Measurements from ENCODE around the gene MYO1H.

The MYO1H gene

DNA sequence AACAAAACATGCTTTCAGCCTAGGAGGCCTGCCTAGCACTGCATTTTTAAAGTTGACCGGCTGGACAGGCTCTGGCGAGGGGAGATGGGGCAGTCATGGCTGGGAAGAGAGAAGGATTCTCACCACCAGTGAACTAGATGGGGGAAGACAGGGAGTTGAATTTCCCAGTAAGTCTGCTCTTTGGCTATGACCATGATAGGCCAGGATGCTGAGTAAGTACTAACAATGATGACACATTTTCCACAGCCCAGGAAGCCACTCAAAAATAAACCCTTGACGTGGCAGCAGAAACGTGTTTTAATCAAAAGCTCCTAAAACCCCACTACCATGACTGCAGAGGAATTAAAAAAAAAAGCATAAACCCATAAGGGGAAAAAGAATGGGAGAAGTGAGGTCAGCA, 110.4 kb downstream of the MYO1H start:
- Histone ChIP-seq H3K9me3 (ENCODE audit: insufficient read depth, low read depth, low read length) (no peaks in the 10 kb centered on the region), H4K12ac (ENCODE audit: low read depth, low read length) (no peak overlapping the region)

DNA sequence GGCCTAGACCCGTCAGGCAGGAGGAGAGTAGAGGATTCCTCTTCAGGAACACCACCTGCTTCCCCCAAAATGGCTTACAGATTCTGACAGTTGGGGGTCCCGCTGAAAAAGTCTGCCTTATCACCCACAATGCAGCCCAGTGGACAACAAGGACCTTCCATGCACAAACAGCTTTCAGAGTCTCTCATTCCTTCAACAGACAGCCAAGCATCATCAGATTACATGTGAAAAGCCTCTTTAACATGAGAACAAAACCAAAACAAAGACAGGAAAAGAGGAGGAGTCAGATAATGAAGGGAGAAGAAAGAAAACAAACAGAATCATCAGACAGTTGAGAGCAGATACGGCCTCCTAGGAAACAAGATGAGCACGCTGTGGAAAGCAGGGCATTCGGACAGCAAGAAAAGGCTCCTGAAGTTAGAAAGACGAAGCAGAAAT, 111.1 kb downstream of the MYO1H start:
- peak overlapping the region; percentile 73 for H2BK12ac ChIP-seq (ENCODE audit: low read length)
- H3K23ac ChIP-seq (ENCODE audit: low read length) = no peak overlapping the region
- H3K9me3 ChIP-seq (ENCODE audit: insufficient read depth, low read depth, low read length) = no peaks in the 10 kb centered on the region
- H3K4me3 ChIP-seq (ENCODE audit: low read depth, low read length) = no peak overlapping the region
- H3K9ac ChIP-seq (ENCODE audit: low read length) = no peak overlapping the region
- H3K4ac ChIP-seq (ENCODE audit: low read depth, low read length) = peak overlapping the region; percentile 85
- no peak overlapping the region for H3K4me2 ChIP-seq (ENCODE audit: low read length)
- H3K36me3 ChIP-seq (ENCODE audit: control insufficient read depth in 1 of 2, insufficient read depth in 2 of 2, low read length in 2 of 2) = peaks cover 37 to 50% of the 10 kb centered on the region in 2 experiments
- H3K18ac ChIP-seq (ENCODE audit: low read length) = peak overlapping the region; percentile 74
- H3K4me1 ChIP-seq (ENCODE audit: control insufficient read depth in 1 of 2, insufficient read depth in 2 of 2, low read length in 2 of 2) = peaks cover 48 to 56% of the 10 kb centered on the region in 2 experiments
- no peak overlapping the region for H2AFZ ChIP-seq (ENCODE audit: insufficient read depth, low read length, poor library complexity)
- DNase-seq = no peak
- peaks cover 22% of the 10 kb centered on the region for H3K79me2 ChIP-seq (ENCODE audit: control insufficient read depth, insufficient read depth, low read length, poor library complexity)
- H2BK120ac ChIP-seq (ENCODE audit: insufficient read depth, low read length, poor library complexity) = peak overlapping the region; percentile 29
- peaks cover 44% of the 10 kb centered on the region for H3K79me1 ChIP-seq (ENCODE audit: low read length)
- H3K27me3 ChIP-seq (ENCODE audit: insufficient read depth, low read length) = no peaks in the 10 kb centered on the region
- peak overlapping the region; percentile 58 for H2BK5ac ChIP-seq (ENCODE audit: low read depth, low read length, poor library complexity)
- peak overlapping the region; percentile 30 for H4K8ac ChIP-seq (ENCODE audit: low read depth, low read length)
- peak overlapping the region; percentile 79 for H4K91ac ChIP-seq (ENCODE audit: low read depth, low read length)
- H3K14ac ChIP-seq (ENCODE audit: low read length) = peak overlapping the region; percentile 49
- peak overlapping the region; percentile 31 for H3K27ac ChIP-seq (ENCODE audit: low read depth, low read length)
- WGBS (ENCODE audit: extremely low coverage, insufficient coverage, insufficient read length) = no CpG with 5 or more reads among the region's 6 CpGs
- no peak overlapping the region for H4K12ac ChIP-seq (ENCODE audit: low read depth, low read length)
- H2AK5ac ChIP-seq (ENCODE audit: low read length) = peak overlapping the region; percentile 64

More for the DNA sequence above, 110.4 kb downstream of the MYO1H start:
- Histone ChIP-seq H3K23ac (ENCODE audit: low read length) (no peak overlapping the region), H3K79me1 (ENCODE audit: low read length) (peaks cover 38% of the 10 kb centered on the region), H2BK12ac (ENCODE audit: low read length) (no peak overlapping the region), H3K36me3 (ENCODE audit: control insufficient read depth in 1 of 2, insufficient read depth in 2 of 2, low read length in 2 of 2) (peaks cover 43 to 57% of the 10 kb centered on the region in 2 experiments), H2BK120ac (ENCODE audit: insufficient read depth, low read length, poor library complexity) (no peak overlapping the region), H3K27me3 (ENCODE audit: insufficient read depth, low read length) (no peaks in the 10 kb centered on the region), H3K27ac (ENCODE audit: low read depth, low read length) (no peak overlapping the region), H4K8ac (ENCODE audit: low read depth, low read length) (no peak overlapping the region), H3K4ac (ENCODE audit: low read depth, low read length) (peak overlapping the region; percentile 24), H3K4me3 (ENCODE audit: low read depth, low read length) (no peak overlapping the region), H2BK5ac (ENCODE audit: low read depth, low read length, poor library complexity) (peak overlapping the region; percentile 29), H3K79me2 (ENCODE audit: control insufficient read depth, insufficient read depth, low read length, poor library complexity) (peaks cover 17% of the 10 kb centered on the region), H3K4me1 (ENCODE audit: control insufficient read depth in 1 of 2, insufficient read depth in 2 of 2, low read length in 2 of 2) (peaks cover 43 to 50% of the 10 kb centered on the region in 2 experiments), H3K18ac (ENCODE audit: low read length) (no peak overlapping the region), H4K91ac (ENCODE audit: low read depth, low read length) (no peak overlapping the region), H3K9ac (ENCODE audit: low read length) (no peak overlapping the region), H2AK5ac (ENCODE audit: low read length) (no peak overlapping the region), H3K4me2 (ENCODE audit: low read length) (no peak overlapping the region), H3K14ac (ENCODE audit: low read length) (no peak overlapping the region), H2AFZ (ENCODE audit: insufficient read depth, low read length, poor library complexity) (no peak overlapping the region)
- DNase-seq = no peak
- no CpG with 5 or more reads among the region's 4 CpGs for WGBS (ENCODE audit: extremely low coverage, insufficient coverage, insufficient read length)

DNA sequence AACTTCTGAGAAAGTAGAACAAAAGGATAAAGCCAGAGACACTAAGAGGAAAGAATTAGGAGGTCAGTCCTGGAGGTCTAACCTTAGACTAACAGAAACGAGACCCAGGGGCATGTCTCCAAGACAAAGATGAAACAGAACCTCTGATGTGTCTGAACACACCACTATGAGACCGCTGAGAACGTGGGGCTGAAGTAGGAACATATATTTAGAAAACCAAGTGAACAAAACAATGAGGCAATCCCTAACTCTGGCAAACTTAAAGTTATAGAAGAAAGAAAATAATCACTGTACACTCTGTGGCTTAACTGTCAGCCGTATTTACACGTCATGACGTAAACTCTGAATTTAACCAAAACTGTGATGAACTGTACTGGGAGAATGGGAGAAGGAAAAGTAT, 111.5 kb downstream of the MYO1H start:
- H4K8ac ChIP-seq (ENCODE audit: low read depth, low read length) = no peak overlapping the region
- H3K79me1 ChIP-seq (ENCODE audit: low read length) = peaks cover 48% of the 10 kb centered on the region
- no peak overlapping the region for H3K18ac ChIP-seq (ENCODE audit: low read length)
- H3K4ac ChIP-seq (ENCODE audit: low read depth, low read length) = no peak overlapping the region
- H3K4me3 ChIP-seq (ENCODE audit: low read depth, low read length) = no peak overlapping the region
- no peak overlapping the region for H4K12ac ChIP-seq (ENCODE audit: low read depth, low read length)
- H3K27ac ChIP-seq (ENCODE audit: low read depth, low read length) = peak overlapping the region; percentile 31
- WGBS (ENCODE audit: extremely low coverage, insufficient coverage, insufficient read length) = no CpG with 5 or more reads among the region's 6 CpGs
- no peak overlapping the region for H3K14ac ChIP-seq (ENCODE audit: low read length)
- H3K9me3 ChIP-seq (ENCODE audit: insufficient read depth, low read depth, low read length) = no peaks in the 10 kb centered on the region
- peaks cover 36 to 46% of the 10 kb centered on the region in 2 experiments for H3K36me3 ChIP-seq (ENCODE audit: control insufficient read depth in 1 of 2, insufficient read depth in 2 of 2, low read length in 2 of 2)
- no peak overlapping the region for H2AFZ ChIP-seq (ENCODE audit: insufficient read depth, low read length, poor library complexity)
- no peak overlapping the region for H3K9ac ChIP-seq (ENCODE audit: low read length)
- H2BK120ac ChIP-seq (ENCODE audit: insufficient read depth, low read length, poor library complexity) = no peak overlapping the region
- no peak overlapping the region for H2BK12ac ChIP-seq (ENCODE audit: low read length)
- no peak overlapping the region for H4K91ac ChIP-seq (ENCODE audit: low read depth, low read length)
- H3K23ac ChIP-seq (ENCODE audit: low read length) = no peak overlapping the region
- no peak for DNase-seq
- no peak overlapping the region for H2BK5ac ChIP-seq (ENCODE audit: low read depth, low read length, poor library complexity)
- H3K4me2 ChIP-seq (ENCODE audit: low read length) = no peak overlapping the region
- H3K4me1 ChIP-seq (ENCODE audit: control insufficient read depth in 1 of 2, insufficient read depth in 2 of 2, low read length in 2 of 2) = peaks cover 53 to 60% of the 10 kb centered on the region in 2 experiments
- H3K27me3 ChIP-seq (ENCODE audit: insufficient read depth, low read length) = no peaks in the 10 kb centered on the region
- H3K79me2 ChIP-seq (ENCODE audit: control insufficient read depth, insufficient read depth, low read length, poor library complexity) = peaks cover 23% of the 10 kb centered on the region
- no peak overlapping the region for H2AK5ac ChIP-seq (ENCODE audit: low read length)

DNA sequence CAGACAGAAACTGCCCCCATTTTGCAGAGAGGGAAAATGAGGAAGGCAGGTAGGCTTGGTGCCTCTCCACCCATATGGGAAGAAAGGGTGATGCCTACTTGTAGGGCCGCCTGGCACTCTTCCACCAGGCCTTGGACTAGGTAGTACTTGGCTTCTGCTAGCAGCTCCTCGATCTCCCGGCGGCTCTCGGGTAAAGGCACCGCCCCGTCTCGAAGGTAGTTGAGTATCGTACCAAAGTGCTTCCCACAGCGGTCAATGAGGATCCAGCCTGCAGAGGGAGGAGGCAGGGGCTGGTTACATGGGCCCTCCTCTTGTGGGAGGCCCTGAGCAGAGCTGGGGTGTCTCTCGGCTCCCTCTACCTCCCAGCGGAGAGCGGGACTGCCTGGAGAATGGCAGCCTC, 112.8 kb downstream of the MYO1H start:
- DNase-seq = no peak
- Histone ChIP-seq H3K27ac (ENCODE audit: low read depth, low read length) (peak overlapping the region; percentile 98), H3K79me1 (ENCODE audit: low read length) (peaks cover 46% of the 10 kb centered on the region), H2BK120ac (ENCODE audit: insufficient read depth, low read length, poor library complexity) (peak overlapping the region; percentile 93), H3K27me3 (ENCODE audit: insufficient read depth, low read length) (no peaks in the 10 kb centered on the region), H3K79me2 (ENCODE audit: control insufficient read depth, insufficient read depth, low read length, poor library complexity) (peaks cover 30% of the 10 kb centered on the region), H2BK12ac (ENCODE audit: low read length) (peak overlapping the region; percentile 28), H3K18ac (ENCODE audit: low read length) (peak overlapping the region; percentile 85), H4K8ac (ENCODE audit: low read depth, low read length) (peak overlapping the region; percentile 71), H4K12ac (ENCODE audit: low read depth, low read length) (peak overlapping the region; percentile 4), H3K4me1 (ENCODE audit: control insufficient read depth in 1 of 2, insufficient read depth in 2 of 2, low read length in 2 of 2) (peaks cover 58 to 66% of the 10 kb centered on the region in 2 experiments), H3K23ac (ENCODE audit: low read length) (no peak overlapping the region), H3K9me3 (ENCODE audit: insufficient read depth, low read depth, low read length) (no peaks in the 10 kb centered on the region), H3K4me2 (ENCODE audit: low read length) (no peak overlapping the region), H3K4ac (ENCODE audit: low read depth, low read length) (peak overlapping the region; percentile 90), H3K4me3 (ENCODE audit: low read depth, low read length) (no peak overlapping the region), H2BK5ac (ENCODE audit: low read depth, low read length, poor library complexity) (peak overlapping the region; percentile 99), H2AK5ac (ENCODE audit: low read length) (peak overlapping the region; percentile 96), H4K91ac (ENCODE audit: low read depth, low read length) (peak overlapping the region; percentile 93), H3K9ac (ENCODE audit: low read length) (no peak overlapping the region), H2AFZ (ENCODE audit: insufficient read depth, low read length, poor library complexity) (peak overlapping the region; percentile 57), H3K14ac (ENCODE audit: low read length) (peak overlapping the region; percentile 76), H3K36me3 (ENCODE audit: control insufficient read depth in 1 of 2, insufficient read depth in 2 of 2, low read length in 2 of 2) (peaks cover 34 to 42% of the 10 kb centered on the region in 2 experiments)
- no CpG with 5 or more reads among the region's 13 CpGs for WGBS (ENCODE audit: extremely low coverage, insufficient coverage, insufficient read length)

Data from trophoblast cell (in vitro differentiated cells and primary cell).